ENCODE data around the gene NBAS. TPM values are rescaled to one million over a fixed set of nuclear protein-coding genes. Genes with fewer than 3 reads are reported as not detected.

NBAS gene
- total and polyA plus RNA-seq, 2 of the 4 experiments (the other 2 are of a cell fraction) = 22.3 to 105 TPM

DNA sequence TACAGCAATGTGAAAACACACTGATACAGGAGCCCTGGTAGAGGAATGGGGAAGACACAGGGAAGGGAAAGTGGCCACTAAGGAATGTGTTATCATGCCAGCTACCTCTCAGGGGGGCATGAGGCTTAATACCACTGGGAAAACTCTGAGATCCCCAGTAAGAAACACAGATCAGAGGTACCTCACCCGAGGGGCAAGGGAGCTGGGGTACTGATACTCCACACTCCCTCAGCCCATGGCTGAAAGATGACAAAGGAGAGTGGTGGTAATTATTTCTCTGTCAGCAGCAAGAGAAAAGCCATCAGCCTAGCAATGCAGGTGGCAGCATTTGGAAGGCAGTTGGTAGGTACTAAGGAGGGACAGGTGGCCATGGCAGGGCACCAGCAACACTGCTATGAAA is 434.8 kb downstream of the NBAS start:
- no peaks in the 10 kb centered on the region for H3K9me3 ChIP-seq (ENCODE audit: control insufficient read depth, insufficient read depth, low read length)
- no peaks in the 10 kb centered on the region for H3K79me1 ChIP-seq (ENCODE audit: low read depth in 1 of 2, low read length in 2 of 2)
- ATAC-seq (ENCODE audit: low read depth) = no peak
- H2BK120ac ChIP-seq (ENCODE audit: low read depth, low read length) = no peak overlapping the region
- H4K5ac ChIP-seq (ENCODE audit: low read depth, low read length) = no peak overlapping the region
- no peak overlapping the region for H4K8ac ChIP-seq (ENCODE audit: low read depth in 2 of 2, low read length in 2 of 2)
- no peak overlapping the region for H2AFZ ChIP-seq (replicated peaks; ENCODE audit: low read length, poor library complexity)
- H3K36me3 ChIP-seq (ENCODE audit: control insufficient read depth, insufficient read depth, low read length) = no peaks in the 10 kb centered on the region
- no peak overlapping the region for H2BK5ac ChIP-seq (ENCODE audit: low read depth, low read length, poor library complexity, severe bottlenecking)
- no peak overlapping the region for H2AK9ac ChIP-seq (replicated peaks; ENCODE audit: low read depth, low read length, poor library complexity)
- H2AK5ac ChIP-seq (ENCODE audit: low read depth, low read length) = no peak overlapping the region
- H2BK15ac ChIP-seq (ENCODE audit: low read depth, low read length) = no peak overlapping the region
- H3K4ac ChIP-seq (ENCODE audit: low read depth, low read length) = no peak overlapping the region
- dilution Hi-C loops (cut with HindIII; ENCODE audit: low sequenced_read_pairs, unreplicated experiment) (no loop called here), in situ Hi-C loops (cut with MboI; ENCODE audit: low sequenced_read_pairs) (no loop called here), intact Hi-C loops (cut with micrococcal nuclease) (no loop called here)
- H3K14ac ChIP-seq (replicated peaks; ENCODE audit: low read depth, low read length) = no peak overlapping the region
- no peaks in the 10 kb centered on the region for H3K27me3 ChIP-seq (ENCODE audit: control insufficient read depth, insufficient read depth, low read length)
- TF ChIP-seq FOS (IDR thresholded peaks at IDR 0.05; ENCODE audit: low read depth, low read length) (no peak), MXI1 (IDR thresholded peaks at IDR 0.05; ENCODE audit: borderline replicate concordance, low read depth, low read length) (no peak), MAFK (IDR thresholded peaks at IDR 0.05; ENCODE audit: low read depth, low read length) (no peak), RAD21 (IDR thresholded peaks at IDR 0.05; ENCODE audit: low read length) (no peak), MAZ (IDR thresholded peaks at IDR 0.05; ENCODE audit: borderline replicate concordance, low read depth, low read length) (no peak), BHLHE40 (IDR thresholded peaks at IDR 0.05; ENCODE audit: low read depth, low read length) (no peak), SMC3 (IDR thresholded peaks at IDR 0.05; ENCODE audit: low read depth, low read length) (no peak), RCOR1 (IDR thresholded peaks at IDR 0.05; ENCODE audit: insufficient replicate concordance, low read length) (no peak), RFX5 (IDR thresholded peaks at IDR 0.05; ENCODE audit: low read depth, low read length) (no peak), NFE2L2 (IDR thresholded peaks at IDR 0.05; ENCODE audit: low read depth, low read length) (no peak), CHD1 (IDR thresholded peaks at IDR 0.05; ENCODE audit: low read depth, low read length) (no peak), POLR2A (IDR thresholded peaks at IDR 0.05; ENCODE audit: low read depth, low read length) (no peak), CEBPB (IDR thresholded peaks at IDR 0.05; ENCODE audit: low read depth, low read length) (no peak)
- TF ChIP-seq, protein P1, sequence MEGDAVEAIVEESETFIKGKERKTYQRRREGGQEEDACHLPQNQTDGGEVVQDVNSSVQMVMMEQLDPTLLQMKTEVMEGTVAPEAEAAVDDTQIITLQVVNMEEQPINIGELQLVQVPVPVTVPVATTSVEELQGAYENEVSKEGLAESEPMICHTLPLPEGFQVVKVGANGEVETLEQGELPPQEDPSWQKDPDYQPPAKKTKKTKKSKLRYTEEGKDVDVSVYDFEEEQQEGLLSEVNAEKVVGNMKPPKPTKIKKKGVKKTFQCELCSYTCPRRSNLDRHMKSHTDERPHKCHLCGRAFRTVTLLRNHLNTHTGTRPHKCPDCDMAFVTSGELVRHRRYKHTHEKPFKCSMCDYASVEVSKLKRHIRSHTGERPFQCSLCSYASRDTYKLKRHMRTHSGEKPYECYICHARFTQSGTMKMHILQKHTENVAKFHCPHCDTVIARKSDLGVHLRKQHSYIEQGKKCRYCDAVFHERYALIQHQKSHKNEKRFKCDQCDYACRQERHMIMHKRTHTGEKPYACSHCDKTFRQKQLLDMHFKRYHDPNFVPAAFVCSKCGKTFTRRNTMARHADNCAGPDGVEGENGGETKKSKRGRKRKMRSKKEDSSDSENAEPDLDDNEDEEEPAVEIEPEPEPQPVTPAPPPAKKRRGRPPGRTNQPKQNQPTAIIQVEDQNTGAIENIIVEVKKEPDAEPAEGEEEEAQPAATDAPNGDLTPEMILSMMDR (conservative IDR thresholded peaks at IDR 0.05; ENCODE audit: low read depth, low read length) = no peak
- TF ChIP-seq, protein P2, sequence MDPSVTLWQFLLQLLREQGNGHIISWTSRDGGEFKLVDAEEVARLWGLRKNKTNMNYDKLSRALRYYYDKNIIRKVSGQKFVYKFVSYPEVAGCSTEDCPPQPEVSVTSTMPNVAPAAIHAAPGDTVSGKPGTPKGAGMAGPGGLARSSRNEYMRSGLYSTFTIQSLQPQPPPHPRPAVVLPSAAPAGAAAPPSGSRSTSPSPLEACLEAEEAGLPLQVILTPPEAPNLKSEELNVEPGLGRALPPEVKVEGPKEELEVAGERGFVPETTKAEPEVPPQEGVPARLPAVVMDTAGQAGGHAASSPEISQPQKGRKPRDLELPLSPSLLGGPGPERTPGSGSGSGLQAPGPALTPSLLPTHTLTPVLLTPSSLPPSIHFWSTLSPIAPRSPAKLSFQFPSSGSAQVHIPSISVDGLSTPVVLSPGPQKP (IDR thresholded peaks at IDR 0.05; ENCODE audit: borderline replicate concordance, low read depth, low read length) = no peak
- TF ChIP-seq, protein P3, sequence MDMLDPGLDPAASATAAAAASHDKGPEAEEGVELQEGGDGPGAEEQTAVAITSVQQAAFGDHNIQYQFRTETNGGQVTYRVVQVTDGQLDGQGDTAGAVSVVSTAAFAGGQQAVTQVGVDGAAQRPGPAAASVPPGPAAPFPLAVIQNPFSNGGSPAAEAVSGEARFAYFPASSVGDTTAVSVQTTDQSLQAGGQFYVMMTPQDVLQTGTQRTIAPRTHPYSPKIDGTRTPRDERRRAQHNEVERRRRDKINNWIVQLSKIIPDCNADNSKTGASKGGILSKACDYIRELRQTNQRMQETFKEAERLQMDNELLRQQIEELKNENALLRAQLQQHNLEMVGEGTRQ (IDR thresholded peaks at IDR 0.05; ENCODE audit: low read depth, low read length) = no peak
- no TSS peak for BruUV-seq (replicated peaks)
- CTCF ChIA-PET = no interaction called here
- H4K91ac ChIP-seq (ENCODE audit: insufficient read depth, low read depth, low read length) = no peak overlapping the region
- no peak overlapping the region for H3K23ac ChIP-seq (ENCODE audit: low read depth, low read length)
- H3K4me3 ChIP-seq (ENCODE audit: insufficient read depth, low read depth, low read length) = no peak overlapping the region
- DNase-seq = no peak
- H3K9me1 ChIP-seq (ENCODE audit: insufficient read depth, low read length) = no peaks in the 10 kb centered on the region
- H2BK20ac ChIP-seq (ENCODE audit: low read depth, low read length) = no peak overlapping the region
- no peak overlapping the region for H3K18ac ChIP-seq (ENCODE audit: low read depth, low read length)
- whole genome bisulfite sequencing, 2 experiments (ENCODE audit: extremely low coverage in 2 of 2, insufficient read length in 1 of 2) = no CpG with 5 or more reads among the region's 1 CpG
- no peaks in the 10 kb centered on the region for H4K20me1 ChIP-seq (ENCODE audit: insufficient read depth, low read length)
- no peak overlapping the region for H3K4me2 ChIP-seq (ENCODE audit: low read depth, low read length)
- no peak overlapping the region for H3K27ac ChIP-seq (ENCODE audit: insufficient read depth, low read length)
- no peaks in the 10 kb centered on the region for H3K4me1 ChIP-seq (ENCODE audit: control insufficient read depth, insufficient read depth, low read length)
- POLR2A ChIA-PET (ENCODE audit: unreplicated experiment) = no interaction called here
- no peak overlapping the region for H3K9ac ChIP-seq (ENCODE audit: low read depth, low read length)
- no peak overlapping the region for H3K56ac ChIP-seq (ENCODE audit: extremely low read depth, insufficient read depth, low read length)

Data from IMR-90 (cell line).